AG04449 (cell line): ENCODE data around the gene LAMA5.

Experiments
- CTCF ChIA-PET: fragments of 350-600 bp; formaldehyde crosslinking; extraction: SDS; loops from one replicate; lab custom pipeline; 2021; ENCODE audit warnings: antibody characterized with exemption; lab: Yijun Ruan, JAX
- POLR2A ChIA-PET: fragments of 400-600, 350-600 bp; formaldehyde crosslinking; extraction: SDS; loops from one replicate; lab custom pipeline; 2020; ENCODE audit warnings: antibody characterized with exemption, inconsistent platforms; lab: Yijun Ruan, JAX
- DNase-seq: peaks from one replicate; pipeline ENCODE4 v3.0.0-alpha.2; 2010; ENCODE audit warnings: low read depth, low spot score
- H3K4me3 ChIP-seq: 2 replicates; pipeline ENCODE4 v1.5.1; 2011; ENCODE audit warnings: low read depth, mild to moderate bottlenecking, control low read depth, low read length
- CTCF ChIP-seq: IDR thresholded peaks from one replicate; pipeline ENCODE4 v1.5.1; 2011; ENCODE audit warnings: mild to moderate bottlenecking, moderate library complexity, low read length, control low read depth, inconsistent platforms; ENCODE audit not compliant: insufficient read depth; ENCODE audit errors: missing control alignments

LAMA5 gene

GRCh38 chr20:62392077-62392418 is 24.9 kb upstream of the LAMA5 start:
- TF ChIP-seq CTCF: no peak
- no peak overlapping the region for H3K4me3 ChIP-seq
- CTCF ChIA-PET: interaction anchor here (1.5 kb wide), 1 partner anchor 10 kb away, joined by 3 read pairs; no protein-coding TSS in a partner anchor
- DNase-seq: no peak
- POLR2A ChIA-PET: interaction anchor here (1.4 to 1.5 kb wide), 2 partner anchors 8 to 10 kb away, joined by 4 to 6 read pairs; no protein-coding TSS in a partner anchor

- DNase-seq: no peak
- POLR2A ChIA-PET: interaction anchor here (1.4 to 1.5 kb wide), 2 partner anchors 9 to 10 kb away, joined by 4 to 6 read pairs; no protein-coding TSS in a partner anchor
- CTCF ChIA-PET: interaction anchor here (1.5 kb wide), 1 partner anchor 9 kb away, joined by 3 read pairs; no protein-coding TSS in a partner anchor
- H3K4me3 ChIP-seq: no peak overlapping the region
- no peak for TF ChIP-seq CTCF
These were observed 24.3 kb upstream of the LAMA5 start for GRCh38 chr20:62391165-62392076.

- no peak for DNase-seq
- no peak overlapping the region for H3K4me3 ChIP-seq
- ChIA-PET POLR2A (interaction anchor here (1.4 kb wide), 1 partner anchor 11 kb away, joined by 4 read pairs; no protein-coding TSS in a partner anchor), CTCF (no interaction called here)
- no peak for TF ChIP-seq CTCF
These were observed 23.4 kb upstream of the LAMA5 start for GRCh38 chr20:62390317-62391164.

GRCh38 chr20:62389601-62390087 is 22.5 kb upstream of the LAMA5 start:
- no peak for TF ChIP-seq CTCF
- no peak for DNase-seq
- no peak overlapping the region for H3K4me3 ChIP-seq
- CTCF ChIA-PET: no interaction called here
- POLR2A ChIA-PET: no interaction called here

GRCh38 chr20:62388839-62389600 is 21.9 kb upstream of the LAMA5 start:
- CTCF ChIA-PET: no interaction called here
- no peak for TF ChIP-seq CTCF
- H3K4me3 ChIP-seq: no peak overlapping the region
- no peak for DNase-seq
- POLR2A ChIA-PET: no interaction called here
